CD14-positive monocyte (primary cell): ENCODE results near the gene FBXO30. TPM values are rescaled to one million over a fixed set of nuclear protein-coding genes. Genes with fewer than 3 reads are reported as not detected.

Experiments
- DNase-seq, 3 donors: peaks; one replicate each; pipeline ENCODE4 v3.0.0-alpha.2; 2011 to 2022
- H2AFZ ChIP-seq: 2 replicates; pipeline ENCODE4 v1.6.0; 2012; ENCODE audit warnings: mild to moderate bottlenecking, low read depth, low read length, inconsistent platforms; ENCODE audit not compliant: insufficient read depth, poor library complexity, severe bottlenecking
- H3K27ac ChIP-seq, 2 donors: 1 replicate in 1 of 2; 2 replicates in 1 of 2; pipeline ENCODE4 v1.5.1; 2012 to 2013; ENCODE audit warnings: low read length in 2 of 2, control low read depth in 1 of 2, inconsistent platforms in 1 of 2, low read depth in 1 of 2, mild to moderate bottlenecking in 1 of 2
- H3K27me3 ChIP-seq, 2 donors: one replicate each; pipeline versions ENCODE4 v1.6.0 to v1.6.1; 2011 to 2013; ENCODE audit warnings: low read length in 2 of 2; ENCODE audit not compliant: control insufficient read depth in 2 of 2, insufficient read depth in 2 of 2
- H3K36me3 ChIP-seq, 2 donors: replicated peaks in 1 of 2; 1 replicate in 1 of 2; 2 replicates in 1 of 2; pipeline versions ENCODE4 v1.5.1 to v1.6.1; 2012 to 2013; ENCODE audit warnings: low read length in 2 of 2, control low read depth in 1 of 2, inconsistent platforms in 1 of 2, mild to moderate bottlenecking in 1 of 2; ENCODE audit not compliant: insufficient read depth in 2 of 2, control insufficient read depth in 1 of 2
- H3K4me1 ChIP-seq, 2 donors: 1 replicate in 1 of 2; 2 replicates in 1 of 2; pipeline versions ENCODE4 v1.5.1 to v1.6.1; 2012 to 2013; ENCODE audit warnings: low read length in 2 of 2, control low read depth in 1 of 2, inconsistent platforms in 1 of 2, mild to moderate bottlenecking in 1 of 2, moderate library complexity in 1 of 2; ENCODE audit not compliant: insufficient read depth in 2 of 2, control insufficient read depth in 1 of 2
- H3K4me2 ChIP-seq: replicated peaks from 2 replicates; pipeline ENCODE3; 2012; ENCODE audit warnings: low read length, moderate library complexity, mild to moderate bottlenecking; ENCODE audit not compliant: poor library complexity, severe bottlenecking; ENCODE audit errors: extremely low read depth
- H3K4me3 ChIP-seq, 3 experiments: fragments of 200-600 bp in 1 of 3; sonication (generic) in 1 of 3; replicated peaks in 1 of 3; 1 replicate in 2 of 3; 2 replicates in 1 of 3; pipeline ENCODE4 v1.5.1; 2011 to 2013; ENCODE audit warnings: low read length in 3 of 3, mild to moderate bottlenecking in 3 of 3, control low read depth in 2 of 3, low read depth in 2 of 3, inconsistent platforms in 1 of 3, moderate library complexity in 1 of 3
- H3K79me2 ChIP-seq: 2 replicates; pipeline ENCODE4 v1.6.0; 2012; ENCODE audit warnings: mild to moderate bottlenecking, control low read depth, inconsistent platforms, low read length, moderate library complexity; ENCODE audit not compliant: insufficient read depth
- H3K9ac ChIP-seq: 2 replicates; pipeline ENCODE4 v1.6.0; 2017; ENCODE audit warnings: low read length, mild to moderate bottlenecking; ENCODE audit not compliant: insufficient read depth, poor library complexity, severe bottlenecking
- H3K9me3 ChIP-seq, 2 donors: replicated peaks in 1 of 2; 1 replicate in 1 of 2; 2 replicates in 1 of 2; pipeline versions ENCODE4 v1.5.1 to v1.6.1; 2012 to 2013; ENCODE audit warnings: low read length in 2 of 2, control low read depth in 1 of 2; ENCODE audit not compliant: control insufficient read depth in 1 of 2, insufficient read depth in 1 of 2
- H4K20me1 ChIP-seq: 2 replicates; pipeline ENCODE4 v1.6.0; 2012; ENCODE audit warnings: mild to moderate bottlenecking, low read length, control low read depth, moderate library complexity; ENCODE audit not compliant: insufficient read depth
- H3K27ac Mint-ChIP-seq, 7 donors: one replicate each; pipeline ENCODE4 v1.8.0; 2020; ENCODE audit warnings: mild to moderate bottlenecking in 7 of 7, mixed read lengths in 7 of 7, moderate library complexity in 6 of 7, inconsistent platforms in 2 of 7
- H3K27me3 Mint-ChIP-seq, 3 donors: one replicate each; pipeline ENCODE4 v1.8.0; 2021 to 2022; ENCODE audit warnings: low read depth in 3 of 3, mild to moderate bottlenecking in 3 of 3, mixed read lengths in 3 of 3, moderate library complexity in 3 of 3, inconsistent platforms in 1 of 3
- H3K36me3 Mint-ChIP-seq, 2 donors: one replicate each; pipeline ENCODE4 v1.8.0; 2020; ENCODE audit warnings: mixed read lengths in 2 of 2, inconsistent platforms in 1 of 2, mild to moderate bottlenecking in 1 of 2
- H3K4me1 Mint-ChIP-seq: one replicate; pipeline ENCODE4 v1.8.0; 2020; ENCODE audit warnings: mild to moderate bottlenecking, mixed read lengths
- H3K4me3 Mint-ChIP-seq, 2 donors: one replicate each; pipeline ENCODE4 v1.8.0; 2020; ENCODE audit warnings: mild to moderate bottlenecking in 2 of 2, mixed read lengths in 2 of 2, moderate library complexity in 1 of 2
- H3K9me3 Mint-ChIP-seq, 7 donors: one replicate each; pipeline ENCODE4 v1.8.0; 2020 to 2022; ENCODE audit warnings: mixed read lengths in 7 of 7, mild to moderate bottlenecking in 6 of 7, moderate library complexity in 6 of 7, inconsistent platforms in 2 of 7
- WGBS: methylation state at CpG from one replicate; pipeline ENCODE4 v1.1.5; 2013; ENCODE audit warnings: missing lambda C conversion rate; ENCODE audit not compliant: insufficient coverage; 5-methylcytosine and 5-hydroxymethylcytosine counted together
- intact Hi-C, 2 donors: fragments of 100-400 bp; cut with micrococcal nuclease; formaldehyde crosslinking; loops; one replicate each; pipeline versions ENCODE4 v1.15.0 to v1.15.1; 2023
- polyA plus RNA-seq, 3 donors: library from polyadenylated mRNA; depleted of rRNA in 1 of 3; unstranded in 2 of 3; stranded (reverse) in 1 of 3; fragments of 300-500 nt in 2 of 3; fragments of >200 nt in 1 of 3; fragmentation: Illumina TruSeq in 2 of 3; gene quantifications; 1 replicate in 2 of 3; 2 replicates in 1 of 3; pipeline ENCODE4 v1.2.3, GENCODE V29; 2012 to 2021
- TF ChIP-seq, protein P1 (sequence below): fragments of 200-600 bp; IDR thresholded peaks from one replicate; pipeline ENCODE4 v1.8.0; 2022; ENCODE audit warnings: antibody characterized with exemption, mild to moderate bottlenecking

The FBXO30 gene
- polyA plus RNA-seq, 3 donors: 0.83 to 1.7 (median 1.1) TPM

- H3K4me1 Mint-ChIP-seq: peaks cover 44% of the 10 kb centered on the region
- no peaks in the 10 kb centered on the region for H3K9me3 ChIP-seq
- no CpG with 5 or more reads among the region's 1 CpG for WGBS
- intact Hi-C loops: loop anchor here in 1 of 2 donors (10.0 kb wide), 2 partner anchors 53 to 77 kb away; partner anchors contain the start of gene EPM2A
- H3K4me3 ChIP-seq: no peak overlapping the region
- H3K36me3 Mint-ChIP-seq: peaks cover 2 to 6% of the 10 kb centered on the region in 2 donors
- H3K9me3 Mint-ChIP-seq: peaks cover 0 to 2% (median 0%) of the 10 kb centered on the region in 7 donors
- no peak overlapping the region for H3K4me2 ChIP-seq
- H2AFZ ChIP-seq: no peak overlapping the region
- TF ChIP-seq, protein P1, sequence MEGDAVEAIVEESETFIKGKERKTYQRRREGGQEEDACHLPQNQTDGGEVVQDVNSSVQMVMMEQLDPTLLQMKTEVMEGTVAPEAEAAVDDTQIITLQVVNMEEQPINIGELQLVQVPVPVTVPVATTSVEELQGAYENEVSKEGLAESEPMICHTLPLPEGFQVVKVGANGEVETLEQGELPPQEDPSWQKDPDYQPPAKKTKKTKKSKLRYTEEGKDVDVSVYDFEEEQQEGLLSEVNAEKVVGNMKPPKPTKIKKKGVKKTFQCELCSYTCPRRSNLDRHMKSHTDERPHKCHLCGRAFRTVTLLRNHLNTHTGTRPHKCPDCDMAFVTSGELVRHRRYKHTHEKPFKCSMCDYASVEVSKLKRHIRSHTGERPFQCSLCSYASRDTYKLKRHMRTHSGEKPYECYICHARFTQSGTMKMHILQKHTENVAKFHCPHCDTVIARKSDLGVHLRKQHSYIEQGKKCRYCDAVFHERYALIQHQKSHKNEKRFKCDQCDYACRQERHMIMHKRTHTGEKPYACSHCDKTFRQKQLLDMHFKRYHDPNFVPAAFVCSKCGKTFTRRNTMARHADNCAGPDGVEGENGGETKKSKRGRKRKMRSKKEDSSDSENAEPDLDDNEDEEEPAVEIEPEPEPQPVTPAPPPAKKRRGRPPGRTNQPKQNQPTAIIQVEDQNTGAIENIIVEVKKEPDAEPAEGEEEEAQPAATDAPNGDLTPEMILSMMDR: no peak
- H3K27ac ChIP-seq: no peak overlapping the region
- no peaks in the 10 kb centered on the region for H3K36me3 ChIP-seq
- H3K27me3 Mint-ChIP-seq: no peaks in the 10 kb centered on the region
- no peak for DNase-seq
- H3K27me3 ChIP-seq: no peaks in the 10 kb centered on the region
- no peak overlapping the region for H3K27ac Mint-ChIP-seq
- no peak overlapping the region for H3K9ac ChIP-seq
- no peak overlapping the region for H3K4me3 Mint-ChIP-seq
- peaks cover 79% of the 10 kb centered on the region for H3K79me2 ChIP-seq
- peaks cover 64% of the 10 kb centered on the region for H4K20me1 ChIP-seq
- peaks cover 16 to 42% of the 10 kb centered on the region in 2 donors for H3K4me1 ChIP-seq
Measured at GRCh38 chr6:145811741-145812140, 2.9 kb downstream of the FBXO30 start.

DNA sequence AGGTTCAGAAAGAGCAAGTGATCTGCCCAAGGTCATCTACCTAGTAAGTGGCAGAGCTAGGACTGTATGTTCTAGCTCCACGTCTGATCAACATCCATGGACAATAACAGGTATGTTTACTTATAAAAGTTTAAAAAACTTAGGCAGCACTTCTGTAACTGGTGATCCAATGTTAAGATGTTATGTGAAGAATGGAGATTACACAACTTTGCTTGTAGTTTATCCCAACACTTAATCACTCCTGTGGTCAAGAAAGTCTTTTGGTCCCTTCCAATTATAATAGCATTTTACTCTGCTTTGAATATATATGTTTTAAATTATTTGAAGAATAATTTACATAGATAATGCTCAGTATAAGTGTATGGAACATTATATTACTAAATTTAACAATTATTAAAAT, 4.8 kb downstream of the FBXO30 start:
- intact Hi-C loops: loop anchor here in 1 of 2 donors (10.0 kb wide), 2 partner anchors 55 to 75 kb away; partner anchors contain the start of gene EPM2A
- peaks cover 13 to 15% of the 10 kb centered on the region in 2 donors for H3K36me3 ChIP-seq
- H3K27me3 ChIP-seq: no peaks in the 10 kb centered on the region
- H4K20me1 ChIP-seq: peaks cover 79% of the 10 kb centered on the region
- Mint-ChIP-seq H3K27me3 (no peaks in the 10 kb centered on the region), H3K9me3 (peaks cover 0 to 2% (median 0%) of the 10 kb centered on the region in 7 donors), H3K36me3 (peaks cover 17 to 18% of the 10 kb centered on the region in 2 donors), H3K4me1 (peaks cover 32% of the 10 kb centered on the region), H3K27ac (peak overlapping the region in 1 of 7 donors; percentile 30), H3K4me3 (no peak overlapping the region)
- H3K9ac ChIP-seq: no peak overlapping the region
- peak in 1 of 3 donors; percentile 3 for DNase-seq
- no CpG with 5 or more reads among the region's 1 CpG for WGBS
- no peak overlapping the region for H3K4me2 ChIP-seq
- peaks cover 4 to 28% of the 10 kb centered on the region in 2 donors for H3K4me1 ChIP-seq
- H3K9me3 ChIP-seq: no peaks in the 10 kb centered on the region
- TF ChIP-seq, protein P1: no peak
- H3K4me3 ChIP-seq: no peak overlapping the region
- H3K27ac ChIP-seq: no peak overlapping the region
- no peak overlapping the region for H2AFZ ChIP-seq
- peaks cover 92% of the 10 kb centered on the region for H3K79me2 ChIP-seq
